NCI-H526 (cell line): Measurements from ENCODE around the gene FIBCD1.

ENCODE experiments used
- DNase-seq, 2 experiments: peaks; one replicate each; lab custom pipeline; 2025; lab: John Stamatoyannopoulos, UW

Gene FIBCD1

DNA sequence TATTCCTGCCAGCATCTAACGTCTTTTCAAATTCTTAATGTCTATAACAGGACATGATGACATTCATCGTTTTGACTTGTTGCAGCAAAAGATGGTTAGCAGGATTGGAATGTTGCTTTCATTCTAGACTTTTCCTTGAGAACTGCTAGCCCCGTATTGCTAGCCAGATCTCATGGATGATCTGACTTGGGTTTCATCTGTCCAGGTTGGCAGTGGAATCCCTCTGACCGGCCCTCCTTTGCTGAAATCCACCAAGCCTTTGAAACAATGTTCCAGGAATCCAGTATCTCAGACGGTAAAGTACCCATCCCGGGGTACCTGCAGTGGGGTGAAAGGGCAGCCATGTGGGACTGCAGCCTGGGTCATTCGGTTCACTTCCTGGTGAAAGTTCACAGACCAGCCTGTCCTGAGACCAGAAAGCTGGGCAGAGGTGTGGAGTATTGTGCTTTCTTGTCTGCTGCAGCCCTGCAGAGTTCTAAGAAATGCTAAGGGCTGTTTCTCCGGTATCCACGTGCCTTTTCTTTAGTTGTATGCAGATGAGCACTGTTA lies 59.1 kb downstream of the FIBCD1 start:
- no peak for DNase-seq

DNA sequence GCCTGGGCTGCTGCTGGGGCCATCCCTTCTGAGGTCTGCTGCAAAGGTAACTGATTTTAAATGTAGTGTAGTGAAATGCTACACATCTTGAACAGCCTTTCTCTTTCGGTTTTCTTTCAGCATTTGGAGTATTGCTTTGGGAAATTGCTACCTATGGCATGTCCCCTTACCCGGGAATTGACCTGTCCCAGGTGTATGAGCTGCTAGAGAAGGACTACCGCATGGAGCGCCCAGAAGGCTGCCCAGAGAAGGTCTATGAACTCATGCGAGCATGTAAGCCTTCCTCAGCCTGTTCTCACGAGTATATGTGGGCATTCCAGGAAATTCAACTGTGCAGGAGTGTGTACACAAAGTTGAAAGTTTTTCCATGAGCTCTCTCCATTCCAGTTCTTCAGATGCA lies 60.8 kb downstream of the FIBCD1 start:
- DNase-seq = no peak

DNA sequence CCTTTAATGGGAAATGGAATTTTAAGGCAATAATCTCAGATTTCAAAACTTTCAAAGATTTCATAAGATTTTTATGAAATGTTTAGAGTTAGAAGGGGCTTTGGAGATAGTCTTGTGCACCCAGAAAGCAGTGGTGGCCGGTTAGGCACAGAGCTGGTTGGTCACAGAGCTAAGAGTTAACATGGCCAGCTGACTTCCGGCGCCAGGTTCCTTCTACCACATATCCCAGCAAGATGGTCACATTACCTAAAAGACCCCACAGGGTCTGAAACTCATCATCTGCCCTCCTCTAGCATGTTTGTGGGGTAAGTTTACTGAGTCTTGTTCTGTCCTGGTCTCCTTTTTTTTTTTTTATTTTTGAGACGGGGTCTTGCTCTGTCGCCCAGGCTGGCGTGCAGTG lies 61.7 kb downstream of the FIBCD1 start:
- DNase-seq = no peak

DNA sequence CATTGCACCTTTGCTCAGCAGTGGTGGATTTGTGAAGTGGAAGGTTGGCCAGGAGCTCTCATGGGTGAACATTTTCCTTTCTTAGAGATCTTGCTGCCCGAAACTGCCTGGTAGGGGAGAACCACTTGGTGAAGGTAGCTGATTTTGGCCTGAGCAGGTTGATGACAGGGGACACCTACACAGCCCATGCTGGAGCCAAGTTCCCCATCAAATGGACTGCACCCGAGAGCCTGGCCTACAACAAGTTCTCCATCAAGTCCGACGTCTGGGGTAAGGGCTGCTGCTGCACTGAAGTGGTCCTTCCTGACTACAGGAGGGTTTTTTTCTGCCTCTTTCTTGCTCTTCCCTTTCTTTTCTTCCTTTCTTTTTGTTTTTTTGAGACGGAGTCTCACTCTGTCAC lies 64.3 kb downstream of the FIBCD1 start:
- no peak for DNase-seq

DNA sequence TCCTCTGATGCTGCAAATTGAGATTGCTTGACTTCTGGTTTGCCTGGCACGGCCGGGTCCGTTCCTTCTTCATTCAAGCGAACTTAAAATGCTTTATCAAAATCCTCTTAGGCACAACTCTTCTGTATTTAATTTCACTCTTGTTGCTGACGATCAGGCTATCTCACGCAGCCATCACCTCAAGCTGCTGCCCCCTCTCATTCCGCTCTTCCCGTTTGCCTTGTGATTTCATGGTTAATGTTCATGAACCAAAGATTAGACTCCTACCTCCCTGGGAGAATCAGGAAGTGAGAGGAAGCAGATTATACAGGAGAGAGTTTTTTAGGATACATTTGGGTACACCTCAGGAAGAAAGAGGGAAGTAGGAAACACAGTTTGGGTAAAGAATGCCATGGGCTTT lies 65.1 kb downstream of the FIBCD1 start:
- no peak for DNase-seq

DNA sequence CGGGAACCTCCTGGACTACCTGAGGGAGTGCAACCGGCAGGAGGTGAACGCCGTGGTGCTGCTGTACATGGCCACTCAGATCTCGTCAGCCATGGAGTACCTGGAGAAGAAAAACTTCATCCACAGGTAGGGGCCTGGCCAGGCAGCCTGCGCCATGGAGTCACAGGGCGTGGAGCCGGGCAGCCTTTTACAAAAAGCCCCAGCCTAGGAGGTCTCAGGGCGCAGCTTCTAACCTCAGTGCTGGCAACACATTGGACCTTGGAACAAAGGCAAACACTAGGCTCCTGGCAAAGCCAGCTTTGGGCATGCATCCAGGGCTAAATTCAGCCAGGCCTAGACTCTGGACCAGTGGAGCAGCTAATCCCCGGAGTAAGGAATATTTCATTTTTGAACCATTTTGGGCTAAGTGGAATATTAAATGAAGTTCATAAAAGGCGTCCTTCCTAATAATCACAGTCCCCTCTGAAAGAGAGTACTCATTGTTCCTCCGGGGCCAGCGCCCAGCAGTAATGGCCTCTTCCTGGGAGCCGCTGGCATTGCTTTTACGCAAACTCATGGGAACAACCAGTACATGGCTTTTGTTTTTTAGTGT lies 66.0 kb downstream of the FIBCD1 start:
- no peak for DNase-seq

DNA sequence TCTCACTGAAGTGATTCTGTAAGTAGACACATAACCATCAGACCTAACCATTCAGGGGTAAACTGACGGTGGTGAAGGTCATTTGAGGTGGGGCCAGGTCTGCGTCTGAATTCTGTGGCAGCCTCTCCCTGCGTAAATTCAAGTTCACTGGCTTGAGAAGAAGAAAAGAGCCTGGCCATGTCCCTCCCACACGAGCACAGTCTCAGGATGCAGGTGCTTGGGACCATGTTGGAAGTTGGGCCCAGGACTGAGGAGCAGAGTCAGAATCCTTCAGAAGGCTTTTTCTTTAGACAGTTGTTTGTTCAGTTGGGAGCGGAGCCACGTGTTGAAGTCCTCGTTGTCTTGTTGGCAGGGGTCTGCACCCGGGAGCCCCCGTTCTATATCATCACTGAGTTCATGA lies 66.5 kb downstream of the FIBCD1 start:
- no peak for DNase-seq

DNA sequence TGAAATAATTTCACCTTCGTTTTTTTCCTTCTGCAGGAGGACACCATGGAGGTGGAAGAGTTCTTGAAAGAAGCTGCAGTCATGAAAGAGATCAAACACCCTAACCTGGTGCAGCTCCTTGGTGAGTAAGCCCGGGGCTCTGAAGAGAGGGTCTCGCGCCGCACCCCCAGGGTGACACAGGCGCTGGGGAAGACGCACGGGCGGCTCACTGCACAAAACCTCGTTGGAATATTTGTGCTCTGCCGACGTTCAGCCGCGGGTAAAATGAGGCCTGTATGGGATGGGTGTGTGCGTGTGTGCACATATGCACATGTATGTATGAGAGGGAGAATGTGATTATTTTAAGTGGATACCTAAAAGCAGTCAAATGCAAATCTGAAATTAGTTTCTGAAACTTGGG lies 67.0 kb downstream of the FIBCD1 start:
- DNase-seq = no peak

DNA sequence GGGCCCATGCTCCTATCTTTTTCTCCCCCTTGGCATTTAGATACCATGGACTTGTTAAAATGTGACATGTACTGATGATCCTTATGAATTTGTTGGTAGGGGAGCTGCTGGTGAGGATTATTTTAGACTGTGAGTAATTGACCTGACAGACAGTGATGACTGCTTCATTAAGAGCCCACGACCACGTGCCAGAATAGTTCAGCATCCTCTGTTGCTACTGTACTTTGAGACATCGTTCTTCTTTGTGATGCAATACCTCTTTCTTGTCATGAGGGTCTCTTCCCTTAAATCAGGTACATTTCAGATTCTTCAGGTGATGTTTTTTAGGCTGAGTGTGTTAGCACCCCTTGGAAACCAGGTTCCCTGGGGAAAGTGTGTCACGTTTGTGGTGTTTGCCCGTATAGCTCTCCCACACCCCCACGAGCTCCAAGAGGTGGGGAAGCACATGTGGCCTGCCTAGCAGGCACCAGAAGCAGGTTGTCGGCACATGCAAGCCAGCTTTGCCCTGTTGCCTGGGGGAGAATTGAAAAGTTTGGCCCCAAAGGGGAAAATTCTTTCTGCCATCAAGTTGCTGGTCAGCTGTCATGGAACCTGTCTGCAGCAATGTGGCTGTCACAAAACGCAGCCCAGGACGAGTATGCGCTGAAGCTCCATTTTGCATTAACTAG lies 67.5 kb downstream of the FIBCD1 start:
- DNase-seq = no peak

DNA sequence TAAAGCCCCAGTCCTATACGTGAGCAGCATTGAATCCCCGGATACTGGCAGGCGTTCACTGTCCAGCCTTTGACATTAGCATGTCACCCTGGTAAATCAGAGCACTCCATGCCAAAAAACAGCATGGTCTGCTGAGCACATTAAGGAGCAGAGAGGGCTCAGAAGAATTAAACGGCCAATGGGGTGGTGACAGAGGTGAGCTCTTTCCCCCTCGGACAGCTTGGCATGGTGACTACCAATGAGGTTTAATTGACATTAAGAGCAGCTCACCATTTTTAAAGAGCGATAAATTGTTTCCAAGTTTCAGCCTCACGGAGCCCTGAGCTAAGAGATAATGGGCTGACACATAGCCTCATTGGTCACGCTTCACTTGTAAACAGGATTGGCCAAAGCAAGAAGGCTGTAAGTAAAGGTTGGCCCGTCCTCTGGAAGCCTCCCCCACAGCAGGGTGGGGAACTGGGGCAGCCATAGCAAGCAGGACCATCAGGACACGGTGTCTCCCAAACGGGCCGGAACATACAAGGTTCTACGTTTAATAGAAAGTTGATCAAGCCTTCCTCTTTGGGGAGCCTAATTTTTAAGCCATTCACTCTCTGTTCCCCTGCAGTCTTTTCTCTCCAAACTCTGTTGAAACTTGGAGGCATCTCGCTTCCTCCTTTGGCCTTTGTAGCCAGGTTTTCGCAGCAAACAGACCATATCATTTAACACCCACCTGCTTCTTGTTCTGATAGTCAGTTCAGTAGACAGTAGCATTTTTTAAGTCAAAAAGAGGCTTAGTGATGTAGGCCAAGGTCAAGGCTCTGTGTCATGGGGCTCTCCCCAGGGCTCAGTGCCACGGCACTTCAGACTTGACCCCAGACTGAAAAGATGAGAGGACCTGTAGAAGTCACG lies 68.3 kb downstream of the FIBCD1 start:
- DNase-seq = no peak

DNA sequence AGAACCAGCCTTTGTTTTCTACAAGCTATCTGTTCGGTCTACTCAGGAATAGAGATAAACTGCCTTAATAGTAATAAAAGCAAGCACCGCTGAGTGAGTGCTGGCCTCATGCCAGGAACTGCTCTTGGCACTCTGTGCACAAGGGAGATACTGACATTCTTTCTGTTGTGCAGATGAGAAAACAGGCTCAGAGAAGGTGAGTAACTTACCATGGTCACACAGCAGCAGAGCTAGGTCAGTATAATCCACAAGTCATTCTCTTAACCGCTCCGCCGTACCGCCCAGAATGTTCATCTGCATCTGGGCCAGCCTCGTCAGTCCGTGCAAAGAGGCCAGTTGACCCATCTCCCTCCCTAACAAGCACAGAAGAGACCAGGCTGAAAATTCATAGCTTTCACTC lies 69.8 kb downstream of the FIBCD1 start:
- no peak for DNase-seq

DNA sequence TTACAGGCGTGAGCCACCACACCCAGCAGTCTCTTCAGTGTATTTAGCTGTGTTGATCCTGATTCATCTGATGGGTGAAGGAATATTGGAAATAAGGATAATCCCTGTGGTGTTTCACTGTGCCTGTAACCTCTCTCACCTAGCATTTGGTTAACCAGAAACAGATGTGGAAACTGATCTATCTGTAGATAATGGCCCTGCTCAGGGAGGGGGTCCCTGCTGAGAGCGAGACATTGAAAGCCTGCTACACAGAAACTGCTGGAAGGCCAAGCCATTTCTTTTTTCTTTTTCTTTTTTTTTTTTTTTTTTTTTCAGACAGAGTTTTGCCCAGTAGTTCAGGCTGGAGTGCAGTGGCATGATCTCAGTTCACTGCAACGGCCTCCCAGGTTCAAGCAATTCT lies 70.8 kb downstream of the FIBCD1 start:
- DNase-seq = no peak

DNA sequence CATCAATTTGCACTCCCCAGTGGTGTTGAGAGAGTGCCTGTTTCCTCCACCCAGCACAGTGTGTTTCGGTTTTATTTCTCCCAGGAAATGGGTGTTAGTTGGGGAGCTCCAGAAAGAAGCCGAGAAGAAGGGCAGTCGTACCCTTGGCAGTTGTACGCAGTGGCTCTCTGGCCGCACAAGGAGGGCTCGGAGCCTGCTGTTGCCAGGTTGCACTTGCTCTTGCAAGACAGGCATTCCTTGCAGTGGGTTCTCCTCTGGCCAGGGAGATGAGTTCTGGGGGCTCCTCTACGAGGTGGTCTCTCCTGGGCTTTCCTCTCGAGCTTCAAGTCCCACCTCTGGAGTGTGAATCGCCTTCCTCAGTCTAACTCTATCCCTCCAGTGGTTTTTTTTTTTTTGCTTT lies 71.5 kb downstream of the FIBCD1 start:
- DNase-seq = no peak

DNA sequence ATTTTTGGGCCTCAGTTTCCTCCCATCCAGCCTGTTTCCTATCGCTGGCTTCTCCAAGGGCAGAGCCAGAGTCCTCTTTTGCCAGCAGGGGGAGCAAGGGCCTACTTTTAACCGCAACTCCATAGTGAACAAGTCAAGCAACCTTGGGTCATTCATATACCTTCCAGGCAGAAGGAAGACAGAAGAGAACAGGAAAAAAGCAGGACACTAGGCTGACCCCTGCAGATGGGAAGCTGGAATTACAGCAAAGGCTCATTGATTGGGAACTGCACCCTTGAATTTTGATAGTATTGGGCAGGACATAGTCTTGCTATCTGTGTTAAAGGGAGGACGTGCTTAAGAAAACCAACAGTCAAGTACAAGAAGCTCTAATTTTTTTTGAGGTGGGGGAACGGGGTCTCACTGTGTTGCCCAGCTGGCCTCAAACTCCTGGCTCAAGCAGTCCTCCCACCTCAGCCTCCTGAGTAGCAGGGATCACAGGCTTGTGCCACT lies 72.5 kb downstream of the FIBCD1 start:
- peak; percentile 81 to 88 for DNase-seq

DNA sequence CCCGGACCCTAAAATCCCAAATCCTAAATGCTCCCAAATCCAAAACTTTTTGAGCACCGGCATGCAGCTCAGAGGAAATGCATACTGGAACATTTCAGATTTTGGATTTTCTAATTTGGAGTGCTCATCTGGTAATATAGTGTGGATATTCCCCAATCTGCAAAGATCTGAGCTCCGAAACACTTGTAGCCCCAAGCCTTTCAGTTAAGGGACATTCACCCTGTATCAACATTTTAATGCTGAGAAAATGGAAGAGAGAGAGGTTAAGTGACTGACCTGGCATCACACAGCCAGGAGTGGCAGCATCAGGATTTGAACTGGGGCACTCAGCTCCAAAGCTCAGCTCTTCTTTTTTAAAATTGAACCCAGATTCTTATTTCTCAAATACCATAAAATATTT lies 73.1 kb downstream of the FIBCD1 start:
- DNase-seq = no peak

DNA sequence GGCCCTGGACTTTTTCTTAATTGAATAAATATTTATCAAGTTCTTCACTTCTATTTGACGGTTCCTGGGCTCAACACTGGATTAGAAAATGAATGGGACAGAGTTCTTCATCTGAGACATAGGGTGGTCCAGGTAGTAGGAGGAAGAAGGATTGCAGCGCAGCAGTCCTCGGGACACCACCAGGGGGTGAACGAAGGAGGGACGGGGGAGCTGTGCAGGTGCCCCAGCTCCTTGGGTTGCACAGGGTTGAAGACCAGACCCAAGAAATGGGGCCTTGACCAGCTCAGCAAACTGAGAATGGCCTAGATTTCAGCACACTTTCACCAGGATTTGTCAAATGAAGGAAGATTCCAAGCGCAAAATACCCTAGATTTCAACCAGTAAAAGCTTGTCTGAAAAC lies 74.5 kb downstream of the FIBCD1 start:
- no peak for DNase-seq

DNA sequence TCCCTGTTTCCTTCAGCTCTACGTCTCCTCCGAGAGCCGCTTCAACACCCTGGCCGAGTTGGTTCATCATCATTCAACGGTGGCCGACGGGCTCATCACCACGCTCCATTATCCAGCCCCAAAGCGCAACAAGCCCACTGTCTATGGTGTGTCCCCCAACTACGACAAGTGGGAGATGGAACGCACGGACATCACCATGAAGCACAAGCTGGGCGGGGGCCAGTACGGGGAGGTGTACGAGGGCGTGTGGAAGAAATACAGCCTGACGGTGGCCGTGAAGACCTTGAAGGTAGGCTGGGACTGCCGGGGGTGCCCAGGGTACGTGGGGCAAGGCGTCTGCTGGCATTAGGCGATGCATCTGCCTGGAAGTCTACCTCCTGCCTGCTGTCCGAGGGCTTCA lies 76.3 kb downstream of the FIBCD1 start:
- no peak for DNase-seq

DNA sequence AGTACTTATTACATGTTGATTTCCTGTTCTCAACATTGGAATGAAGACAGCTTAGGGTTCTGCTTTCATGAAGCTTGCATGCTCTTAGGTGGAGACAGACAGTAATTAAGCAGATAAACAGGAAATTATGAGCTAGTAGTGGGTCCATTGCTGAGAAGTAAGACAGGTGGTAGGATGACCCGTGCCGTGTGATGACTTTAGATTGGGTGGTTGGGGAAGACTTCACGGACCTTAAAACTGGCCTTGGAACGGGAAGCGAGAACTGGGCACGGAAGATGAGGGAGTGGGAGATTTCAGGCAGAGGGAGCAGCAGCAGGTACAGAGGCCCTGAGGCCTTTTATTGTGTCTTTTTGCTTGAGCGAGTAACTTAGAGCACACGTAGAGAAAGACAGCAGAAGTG lies 76.8 kb downstream of the FIBCD1 start:
- no peak for DNase-seq

DNA sequence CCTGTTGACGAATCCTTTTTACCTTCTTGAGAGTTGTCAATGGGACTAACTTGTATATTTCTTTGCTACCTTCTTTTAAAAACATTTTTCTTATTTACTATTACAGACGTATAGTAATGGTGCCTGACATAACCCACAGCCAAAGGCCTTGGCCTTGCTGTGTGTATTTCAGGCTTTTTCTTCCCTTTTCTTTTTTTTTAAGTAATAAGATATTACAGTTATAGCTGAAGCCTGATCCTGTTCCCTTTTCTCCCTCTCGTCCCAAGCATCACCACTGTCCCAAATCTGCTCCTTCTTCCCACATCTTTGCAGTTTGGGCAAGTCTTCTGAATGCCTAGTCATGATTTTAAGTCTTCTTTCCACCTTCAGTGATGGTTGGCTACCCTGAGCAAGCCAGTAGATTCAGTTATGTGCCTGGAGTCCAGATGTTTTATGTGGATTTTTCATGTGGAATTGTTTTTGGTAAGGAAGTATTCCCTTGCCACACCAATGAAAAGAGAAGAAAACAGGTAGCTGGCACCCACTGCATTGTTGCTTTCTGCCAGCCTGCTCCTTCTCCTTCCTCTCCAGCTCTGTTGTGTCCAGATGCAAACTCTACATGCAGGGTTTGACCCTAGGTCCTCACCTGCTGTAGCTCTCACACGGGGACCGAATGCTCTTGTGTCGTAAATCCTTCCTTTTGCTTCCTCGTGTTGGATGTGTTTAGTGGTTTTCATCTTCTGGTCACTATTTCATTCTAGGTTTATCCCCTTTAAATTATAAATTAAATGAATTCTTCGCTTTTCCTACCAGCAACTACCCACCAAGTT lies 77.5 kb downstream of the FIBCD1 start:
- DNase-seq = no peak

DNA sequence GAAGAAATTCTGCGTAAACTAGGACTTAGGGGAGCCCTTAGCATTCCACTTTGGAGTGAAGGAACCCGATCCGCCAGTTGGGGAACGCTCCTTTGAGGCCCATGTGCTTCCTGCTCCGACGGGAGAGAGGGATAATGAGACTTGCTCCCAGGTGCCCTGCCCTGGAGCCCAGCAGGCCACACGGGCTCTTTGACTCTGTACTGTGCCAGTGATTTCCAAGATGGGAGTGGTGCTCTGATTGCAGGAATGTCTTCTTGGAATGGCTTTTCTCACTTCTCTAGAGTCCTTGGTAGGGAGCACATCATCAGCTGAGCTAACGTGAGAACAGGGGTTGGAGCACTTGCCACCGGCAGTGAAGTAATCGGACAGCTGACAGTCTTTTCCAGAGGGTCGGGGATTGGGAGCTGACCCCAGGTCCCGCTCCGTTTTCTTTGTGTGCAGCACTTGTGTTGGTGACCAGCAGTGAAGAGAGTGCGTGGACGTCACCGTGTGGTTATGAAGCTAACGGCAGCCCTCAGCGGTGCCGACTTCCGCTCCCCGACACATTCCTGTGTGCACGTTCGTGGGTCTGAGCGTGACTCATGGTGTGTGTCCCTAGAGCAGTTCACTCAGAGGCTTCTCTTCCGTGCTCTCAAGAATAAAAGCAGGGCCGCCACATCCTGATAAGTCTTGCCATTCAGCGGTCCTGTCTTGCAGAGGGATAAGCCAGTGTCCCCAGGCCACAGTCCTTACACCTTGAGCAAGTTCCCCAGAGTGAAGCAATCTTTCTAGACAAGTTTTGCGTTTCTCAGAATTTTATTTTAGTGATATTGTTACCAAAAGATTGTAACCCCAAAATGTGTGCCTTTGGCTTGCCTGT lies 78.4 kb downstream of the FIBCD1 start:
- no peak for DNase-seq
